ENCODE data around the gene MAP2K3.
"Not testable (repeated sequence)": the region's sequence is repeated elsewhere in the genome, so short reads cannot be mapped to it uniquely, and the experiment has no call there.

GRCh38 chr17:21340407-21340806, 55.9 kb downstream of the MAP2K3 start:
- TF ChIP-seq CTCF, POLR2A (IDR thresholded peaks at IDR 0.05): not testable (repeated sequence)
